ENCODE measurements around the gene CBR4.

The CBR4 gene

DNA sequence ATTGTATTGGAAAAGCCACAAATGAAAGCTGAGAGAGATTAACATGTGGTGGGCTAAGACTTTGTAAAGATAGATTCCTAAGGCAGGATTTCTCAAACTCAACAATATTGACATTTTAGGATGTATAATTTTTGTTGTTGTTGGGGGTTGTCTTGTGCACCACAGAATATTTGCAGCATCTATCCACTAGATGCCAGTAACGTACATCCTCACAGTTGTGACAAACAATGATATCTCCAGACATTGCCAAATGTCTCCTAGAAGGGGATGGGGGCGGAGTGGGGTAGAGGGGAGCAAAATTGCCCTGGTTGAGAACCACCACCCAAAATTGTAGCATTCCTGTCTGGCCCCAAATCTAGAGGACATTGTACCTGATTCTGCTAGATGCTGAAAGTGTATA is 14.7 kb upstream of the CBR4 start:
- TF ChIP-seq TEAD4 (IDR thresholded peaks at IDR 0.05) (no peak), RAD21 (IDR thresholded peaks at IDR 0.05; ENCODE audit: low read depth) (peak; percentile 93)

- TF ChIP-seq CEBPB (IDR thresholded peaks at IDR 0.05) = no peak
- no peak for TF ChIP-seq EP300 (IDR thresholded peaks at IDR 0.05; ENCODE audit: borderline replicate concordance)
- TF ChIP-seq TCF12 (IDR thresholded peaks at IDR 0.05; ENCODE audit: low read depth) = no peak
- TF ChIP-seq REST (IDR thresholded peaks at IDR 0.05; ENCODE audit: low read depth) = no peak
- TF ChIP-seq FOXM1 (IDR thresholded peaks at IDR 0.05; ENCODE audit: borderline replicate concordance, low read depth) = no peak
- no peak for TF ChIP-seq NFIC (IDR thresholded peaks at IDR 0.05)
- TF ChIP-seq, protein P1, sequence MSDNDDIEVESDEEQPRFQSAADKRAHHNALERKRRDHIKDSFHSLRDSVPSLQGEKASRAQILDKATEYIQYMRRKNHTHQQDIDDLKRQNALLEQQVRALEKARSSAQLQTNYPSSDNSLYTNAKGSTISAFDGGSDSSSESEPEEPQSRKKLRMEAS (IDR thresholded peaks at IDR 0.05) = no peak
- TF ChIP-seq USF1 (IDR thresholded peaks at IDR 0.05) = no peak
- TF ChIP-seq RAD21 (IDR thresholded peaks at IDR 0.05; ENCODE audit: low read depth) = no peak
- TF ChIP-seq EGR1 (IDR thresholded peaks at IDR 0.05) = no peak
- TF ChIP-seq TEAD4 (IDR thresholded peaks at IDR 0.05) = no peak
- TF ChIP-seq YY1 (IDR thresholded peaks at IDR 0.05; ENCODE audit: low read depth) = no peak
- TF ChIP-seq TAF1 (IDR thresholded peaks at IDR 0.05; ENCODE audit: low read depth) = no peak
- TF ChIP-seq ZBTB7A (IDR thresholded peaks at IDR 0.05; ENCODE audit: low read depth) = no peak
- no peak for TF ChIP-seq CREB1 (IDR thresholded peaks at IDR 0.05; ENCODE audit: low read depth)
Observed at GRCh38 chr4:169018406-169018805, 8.4 kb upstream of the CBR4 start.

GRCh38 chr4:169017971-169018370 is 7.9 kb upstream of the CBR4 start:
- no peak for TF ChIP-seq EP300 (IDR thresholded peaks at IDR 0.05; ENCODE audit: borderline replicate concordance)
- TF ChIP-seq, protein P1 (IDR thresholded peaks at IDR 0.05) = no peak

- TF ChIP-seq USF1 (IDR thresholded peaks at IDR 0.05) = no peak
- TF ChIP-seq CEBPB (IDR thresholded peaks at IDR 0.05) = no peak
- no peak for TF ChIP-seq ZBTB7A (IDR thresholded peaks at IDR 0.05; ENCODE audit: low read depth)
- no peak for TF ChIP-seq EGR1 (IDR thresholded peaks at IDR 0.05)
Observed at GRCh38 chr4:169015186-169015623, 5.2 kb upstream of the CBR4 start.

GRCh38 chr4:169014586-169014985 is 4.5 kb upstream of the CBR4 start:
- TF ChIP-seq TEAD4 (IDR thresholded peaks at IDR 0.05) (no peak), TAF1 (IDR thresholded peaks at IDR 0.05; ENCODE audit: low read depth) (no peak), REST (IDR thresholded peaks at IDR 0.05; ENCODE audit: low read depth) (no peak), YY1 (IDR thresholded peaks at IDR 0.05; ENCODE audit: low read depth) (no peak), FOXM1 (IDR thresholded peaks at IDR 0.05; ENCODE audit: borderline replicate concordance, low read depth) (no peak), NFIC (IDR thresholded peaks at IDR 0.05) (no peak), EP300 (IDR thresholded peaks at IDR 0.05; ENCODE audit: borderline replicate concordance) (no peak), RAD21 (IDR thresholded peaks at IDR 0.05; ENCODE audit: low read depth) (no peak), TCF12 (IDR thresholded peaks at IDR 0.05; ENCODE audit: low read depth) (no peak), EGR1 (IDR thresholded peaks at IDR 0.05) (no peak), CEBPB (IDR thresholded peaks at IDR 0.05) (no peak), USF1 (IDR thresholded peaks at IDR 0.05) (no peak), CREB1 (IDR thresholded peaks at IDR 0.05; ENCODE audit: low read depth) (no peak), ZBTB7A (IDR thresholded peaks at IDR 0.05; ENCODE audit: low read depth) (no peak)
- TF ChIP-seq, protein P1 (IDR thresholded peaks at IDR 0.05) = no peak

GRCh38 chr4:169013396-169013795 is 3.3 kb upstream of the CBR4 start:
- TF ChIP-seq EGR1 (IDR thresholded peaks at IDR 0.05) (no peak), CEBPB (IDR thresholded peaks at IDR 0.05) (no peak), NFIC (IDR thresholded peaks at IDR 0.05) (no peak), FOXM1 (IDR thresholded peaks at IDR 0.05; ENCODE audit: borderline replicate concordance, low read depth) (no peak), EP300 (IDR thresholded peaks at IDR 0.05; ENCODE audit: borderline replicate concordance) (no peak), RAD21 (IDR thresholded peaks at IDR 0.05; ENCODE audit: low read depth) (no peak), USF1 (IDR thresholded peaks at IDR 0.05) (no peak), YY1 (IDR thresholded peaks at IDR 0.05; ENCODE audit: low read depth) (no peak), ZBTB7A (IDR thresholded peaks at IDR 0.05; ENCODE audit: low read depth) (no peak), TCF12 (IDR thresholded peaks at IDR 0.05; ENCODE audit: low read depth) (no peak), TEAD4 (IDR thresholded peaks at IDR 0.05) (no peak), REST (IDR thresholded peaks at IDR 0.05; ENCODE audit: low read depth) (no peak), TAF1 (IDR thresholded peaks at IDR 0.05; ENCODE audit: low read depth) (no peak), CREB1 (IDR thresholded peaks at IDR 0.05; ENCODE audit: low read depth) (no peak)
- TF ChIP-seq, protein P1 (IDR thresholded peaks at IDR 0.05) = no peak

All from Ishikawa (cell line).